K562 (cell line): ENCODE data around the gene DNAJC17. TPM values are rescaled to one million over a fixed set of nuclear protein-coding genes. Genes with fewer than 3 reads are reported as not detected.
A peak's percentile ranks its signal among the peaks of the same experiment; 100 is the strongest.

Experiments
- CREB1 ChIP-seq, 2 experiments: sonication (generic) in 1 of 2; formaldehyde crosslinking in 1 of 2; IDR thresholded peaks; 2 replicates each; pipeline versions ENCODE4 v1.6.1 to v1.8.0; 2012 to 2022; ENCODE audit warnings: inconsistent platforms in 1 of 2, mild to moderate bottlenecking in 1 of 2, missing genetic modification reagents in 1 of 2, moderate library complexity in 1 of 2
- CTBP1 ChIP-seq: fragments of 450-650 bp; IDR thresholded peaks from 2 replicates; pipeline ENCODE4 v1.6.1; 2016; ENCODE audit warnings: borderline replicate concordance
- CXXC5 ChIP-seq: fragments of 250-450 bp; sonication (Bioruptor Pico); IDR thresholded peaks from 2 replicates; pipeline ENCODE4 v1.8.0; 2022; ENCODE audit warnings: inconsistent platforms, mild to moderate bottlenecking, moderate library complexity
- EP400 ChIP-seq: fragments of 450-650 bp; IDR thresholded peaks from 2 replicates; pipeline ENCODE4 v1.6.1; 2017; ENCODE audit warnings: antibody characterized with exemption, mild to moderate bottlenecking, moderate library complexity
- ETV6 ChIP-seq, 3 experiments: fragments of 150-350 bp in 1 of 3; sonication (generic) in 1 of 3; formaldehyde crosslinking in 1 of 3; IDR thresholded peaks; 2 replicates each; pipeline versions ENCODE4 v1.6.1 to v1.8.0; 2014 to 2022; ENCODE audit warnings: borderline replicate concordance in 2 of 3, low read depth in 2 of 3, antibody characterized with exemption in 1 of 3, low read length in 1 of 3, mild to moderate bottlenecking in 1 of 3, missing genetic modification reagents in 1 of 3
- FOXM1 ChIP-seq, 2 experiments: fragments of 450-650 bp in 1 of 2; sonication (generic) in 1 of 2; formaldehyde crosslinking in 1 of 2; IDR thresholded peaks; 2 replicates each; pipeline versions ENCODE4 v1.6.1 to v1.9.0; 2017 to 2022; ENCODE audit warnings: low read depth in 2 of 2, mild to moderate bottlenecking in 2 of 2, missing genetic modification reagents in 1 of 2, moderate library complexity in 1 of 2
- GTF2E2 ChIP-seq: fragments of 200-800 bp; sonication (Bioruptor generic); IDR thresholded peaks from 2 replicates; pipeline ENCODE4 v1.6.1; 2016; ENCODE audit warnings: missing genetic modification characterization, missing compliant biosample characterization
- KDM5B ChIP-seq: fragments of 200-600 bp; sonication (generic); IDR thresholded peaks from 2 replicates; pipeline ENCODE4 v1.6.1; 2012; ENCODE audit warnings: low read depth, mild to moderate bottlenecking, moderate library complexity, low read length, control low read depth, inconsistent platforms; ENCODE audit not compliant: insufficient replicate concordance
- POLR2H ChIP-seq: IDR thresholded peaks from 2 replicates; pipeline ENCODE4 v1.6.1; 2016; ENCODE audit warnings: missing genetic modification characterization, low read depth, mild to moderate bottlenecking, control low read depth, missing compliant biosample characterization, moderate library complexity
- PTTG1 ChIP-seq: fragments of 450-650 bp; IDR thresholded peaks from 2 replicates; pipeline ENCODE4 v1.6.1; 2016; ENCODE audit warnings: low read depth, mild to moderate bottlenecking, missing genetic modification characterization, missing compliant biosample characterization
- RB1 ChIP-seq: fragments of 450-650 bp; IDR thresholded peaks from 2 replicates; pipeline ENCODE4 v1.6.1; 2017; ENCODE audit warnings: low read depth, mild to moderate bottlenecking
- SMAD1 ChIP-seq: fragments of 150-350 bp; IDR thresholded peaks from 2 replicates; pipeline ENCODE4 v1.6.1; 2014; ENCODE audit warnings: low read length, low read depth; ENCODE audit not compliant: partially characterized antibody
- SUPT5H ChIP-seq: fragments of 450-650 bp; IDR thresholded peaks from 2 replicates; pipeline ENCODE4 v1.6.1; 2016
- TAF7 ChIP-seq: fragments of 450-650 bp; IDR thresholded peaks from 2 replicates; pipeline ENCODE4 v1.6.1; 2016; ENCODE audit warnings: missing genetic modification characterization, missing compliant biosample characterization
- TBL1XR1 ChIP-seq, 2 experiments: IDR thresholded peaks; 2 replicates each; pipeline ENCODE4 v1.6.1; 2012; ENCODE audit warnings: improper control_type of control experiment in 2 of 2, low read length in 2 of 2, mild to moderate bottlenecking in 1 of 2
- polyA plus RNA-seq, 8 experiments: library from polyadenylated mRNA; depleted of rRNA in 4 of 8; stranded (reverse) in 5 of 8; unstranded in 3 of 8; fragments of >200 nt; fragmentation: Nextera tagmentation in 2 of 8; fragmentation: Illumina TruSeq in 1 of 8; extraction: Ambion mirVana in 2 of 8; extraction: Trizol in 1 of 8; gene quantifications; 2 replicates each; pipeline versions ENCODE4 v1.2.1 to v1.2.3, GENCODE V29; 2011 to 2014; ENCODE audit warnings: inconsistent platforms in 1 of 8, missing spikeins in 1 of 8
- total RNA-seq, 7 experiments: library from RNA; depleted of rRNA in 6 of 7; stranded (reverse); fragments of >200 nt in 6 of 7; fragmentation: Illumina TruSeq in 2 of 7; extraction: Trizol in 2 of 7; gene quantifications; 2 replicates each; pipeline versions ENCODE4 v1.2.1 to v1.2.3, GENCODE V29; 2011 to 2021; ENCODE audit warnings: low replicate concordance in 1 of 7
- TF ChIP-seq, protein P1 (sequence below): fragments of 450-650 bp; conservative IDR thresholded peaks from 2 replicates; pipeline ENCODE4 v1.6.1; 2016; ENCODE audit warnings: missing genetic modification characterization, low read depth, mild to moderate bottlenecking, missing compliant biosample characterization, moderate library complexity
- TF ChIP-seq, protein P2 (sequence below): fragments of 200-800 bp; sonication (Bioruptor generic); IDR thresholded peaks from 2 replicates; pipeline ENCODE4 v1.6.1; 2017; ENCODE audit warnings: missing genetic modification characterization, missing compliant biosample characterization
- TF ChIP-seq, protein P3 (sequence below): fragments of 200-400 bp; formaldehyde crosslinking; IDR thresholded peaks from 2 replicates; pipeline ENCODE4 v1.6.1; 2017; ENCODE audit warnings: mild to moderate bottlenecking, low read depth, low read length, moderate library complexity
- TF ChIP-seq, protein P4 (sequence below), 2 experiments: fragments of 450-650 bp; IDR thresholded peaks; 2 replicates each; pipeline ENCODE4 v1.6.1; 2016

DNAJC17 gene
- total and polyA plus RNA-seq, 9 of the 15 experiments (the other 6 are each of a cell fraction or from before 2014, with no cell fraction given) = 2.4 to 79.4 (median 44.2) TPM

DNA sequence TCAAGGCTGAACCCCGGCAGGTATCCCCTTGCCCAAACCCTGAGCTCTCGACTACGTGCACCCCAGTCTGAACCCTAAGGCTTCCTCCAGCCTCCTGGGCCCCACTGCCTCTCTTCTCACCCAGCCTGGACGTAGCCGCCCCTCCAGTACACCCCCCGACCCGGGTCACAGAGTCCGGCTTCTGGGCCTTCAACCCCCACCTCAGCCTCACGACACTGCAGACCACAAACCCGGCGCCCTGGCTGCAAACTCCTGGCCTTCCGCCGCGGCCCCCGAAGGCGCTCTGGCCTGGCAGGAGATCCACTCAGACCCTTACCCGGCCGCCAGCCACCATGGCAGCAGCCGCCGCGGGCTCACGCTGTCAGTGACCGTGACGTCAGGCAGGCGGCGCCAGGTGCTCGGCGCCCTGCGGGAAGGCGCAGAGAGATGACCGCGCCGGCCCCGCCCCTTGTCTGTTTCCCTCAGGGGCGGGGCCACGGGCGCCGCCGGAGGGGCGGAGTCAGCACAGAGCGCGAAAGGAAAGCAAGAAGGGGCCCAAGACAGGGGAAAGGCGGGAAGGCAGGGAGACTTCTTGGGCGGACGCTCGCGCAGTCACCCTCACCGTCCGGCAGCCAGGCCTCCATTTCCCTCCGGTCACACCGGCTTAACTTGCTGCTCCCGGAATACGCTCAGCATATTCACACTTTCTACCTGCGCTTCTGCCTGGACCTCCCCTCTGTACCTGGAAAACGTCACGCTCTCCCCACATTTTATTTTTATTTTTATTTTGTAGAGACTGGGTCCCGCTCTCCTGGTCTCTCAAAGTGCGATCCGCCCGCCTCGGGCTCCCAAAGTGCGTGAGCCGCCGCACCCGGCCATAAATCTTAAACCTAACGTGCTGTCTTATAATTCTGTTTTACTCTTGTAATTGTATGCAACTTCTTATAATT lies 52.1 kb downstream of the DNAJC17 start, which contains the start of gene RMDN3 (continued):
- TF ChIP-seq, protein P1, sequence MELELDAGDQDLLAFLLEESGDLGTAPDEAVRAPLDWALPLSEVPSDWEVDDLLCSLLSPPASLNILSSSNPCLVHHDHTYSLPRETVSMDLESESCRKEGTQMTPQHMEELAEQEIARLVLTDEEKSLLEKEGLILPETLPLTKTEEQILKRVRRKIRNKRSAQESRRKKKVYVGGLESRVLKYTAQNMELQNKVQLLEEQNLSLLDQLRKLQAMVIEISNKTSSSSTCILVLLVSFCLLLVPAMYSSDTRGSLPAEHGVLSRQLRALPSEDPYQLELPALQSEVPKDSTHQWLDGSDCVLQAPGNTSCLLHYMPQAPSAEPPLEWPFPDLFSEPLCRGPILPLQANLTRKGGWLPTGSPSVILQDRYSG = 0 out of 2 replicates have a peak, but pooled peaks have one; percentile 18
- TF ChIP-seq POLR2H = peak; percentile 95
- no peak for TF ChIP-seq FOXM1 (IDR thresholded peaks at IDR 0.05; ENCODE audit: low read depth)
- TF ChIP-seq FOXM1 (CRISPR knock-in tag; IDR thresholded peaks at IDR 0.05; ENCODE audit: low read depth) = 0 out of 2 replicates have a peak, but pooled peaks have one; percentile 55
- TF ChIP-seq, protein P2, sequence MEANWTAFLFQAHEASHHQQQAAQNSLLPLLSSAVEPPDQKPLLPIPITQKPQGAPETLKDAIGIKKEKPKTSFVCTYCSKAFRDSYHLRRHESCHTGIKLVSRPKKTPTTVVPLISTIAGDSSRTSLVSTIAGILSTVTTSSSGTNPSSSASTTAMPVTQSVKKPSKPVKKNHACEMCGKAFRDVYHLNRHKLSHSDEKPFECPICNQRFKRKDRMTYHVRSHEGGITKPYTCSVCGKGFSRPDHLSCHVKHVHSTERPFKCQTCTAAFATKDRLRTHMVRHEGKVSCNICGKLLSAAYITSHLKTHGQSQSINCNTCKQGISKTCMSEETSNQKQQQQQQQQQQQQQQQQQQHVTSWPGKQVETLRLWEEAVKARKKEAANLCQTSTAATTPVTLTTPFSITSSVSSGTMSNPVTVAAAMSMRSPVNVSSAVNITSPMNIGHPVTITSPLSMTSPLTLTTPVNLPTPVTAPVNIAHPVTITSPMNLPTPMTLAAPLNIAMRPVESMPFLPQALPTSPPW (CRISPR knock-in tag) = peak; percentile 87
- TF ChIP-seq SMAD1 = peak; percentile 78
- peak; percentile 91 for TF ChIP-seq CXXC5 (CRISPR knock-in tag)
- peak; percentile 95 for TF ChIP-seq KDM5B
- TF ChIP-seq SUPT5H = peak; percentile 93
- peak; percentile 52; the same call in 1 of the 2 replicates for TF ChIP-seq CTBP1
- TF ChIP-seq, protein P3, sequence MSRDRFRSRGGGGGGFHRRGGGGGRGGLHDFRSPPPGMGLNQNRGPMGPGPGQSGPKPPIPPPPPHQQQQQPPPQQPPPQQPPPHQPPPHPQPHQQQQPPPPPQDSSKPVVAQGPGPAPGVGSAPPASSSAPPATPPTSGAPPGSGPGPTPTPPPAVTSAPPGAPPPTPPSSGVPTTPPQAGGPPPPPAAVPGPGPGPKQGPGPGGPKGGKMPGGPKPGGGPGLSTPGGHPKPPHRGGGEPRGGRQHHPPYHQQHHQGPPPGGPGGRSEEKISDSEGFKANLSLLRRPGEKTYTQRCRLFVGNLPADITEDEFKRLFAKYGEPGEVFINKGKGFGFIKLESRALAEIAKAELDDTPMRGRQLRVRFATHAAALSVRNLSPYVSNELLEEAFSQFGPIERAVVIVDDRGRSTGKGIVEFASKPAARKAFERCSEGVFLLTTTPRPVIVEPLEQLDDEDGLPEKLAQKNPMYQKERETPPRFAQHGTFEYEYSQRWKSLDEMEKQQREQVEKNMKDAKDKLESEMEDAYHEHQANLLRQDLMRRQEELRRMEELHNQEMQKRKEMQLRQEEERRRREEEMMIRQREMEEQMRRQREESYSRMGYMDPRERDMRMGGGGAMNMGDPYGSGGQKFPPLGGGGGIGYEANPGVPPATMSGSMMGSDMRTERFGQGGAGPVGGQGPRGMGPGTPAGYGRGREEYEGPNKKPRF = no peak
- peak; percentile 100 for TF ChIP-seq CREB1 (IDR thresholded peaks at IDR 0.05)
- TF ChIP-seq CREB1 (CRISPR knock-in tag; IDR thresholded peaks at IDR 0.05) = peak; percentile 99
- TF ChIP-seq GTF2E2 (tag) = peak; percentile 87; the same call in 1 of the 2 replicates
- peak; percentile 77 for TF ChIP-seq EP400
- TF ChIP-seq TBL1XR1 (IDR thresholded peaks at IDR 0.05; ENCODE audit: low read length in 2 of 2) = peak; percentile 29 to 93; a peak in 2 of 4 replicates
- peak; percentile 68 for TF ChIP-seq TAF7 (tag)
- TF ChIP-seq RB1 = peak; percentile 99
- TF ChIP-seq, protein P4, sequence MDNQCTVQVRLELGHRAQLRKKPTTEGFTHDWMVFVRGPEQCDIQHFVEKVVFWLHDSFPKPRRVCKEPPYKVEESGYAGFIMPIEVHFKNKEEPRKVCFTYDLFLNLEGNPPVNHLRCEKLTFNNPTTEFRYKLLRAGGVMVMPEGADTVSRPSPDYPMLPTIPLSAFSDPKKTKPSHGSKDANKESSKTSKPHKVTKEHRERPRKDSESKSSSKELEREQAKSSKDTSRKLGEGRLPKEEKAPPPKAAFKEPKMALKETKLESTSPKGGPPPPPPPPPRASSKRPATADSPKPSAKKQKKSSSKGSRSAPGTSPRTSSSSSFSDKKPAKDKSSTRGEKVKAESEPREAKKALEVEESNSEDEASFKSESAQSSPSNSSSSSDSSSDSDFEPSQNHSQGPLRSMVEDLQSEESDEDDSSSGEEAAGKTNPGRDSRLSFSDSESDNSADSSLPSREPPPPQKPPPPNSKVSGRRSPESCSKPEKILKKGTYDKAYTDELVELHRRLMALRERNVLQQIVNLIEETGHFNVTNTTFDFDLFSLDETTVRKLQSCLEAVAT (IDR thresholded peaks at IDR 0.05) = peak in 1 of 2 experiments; percentile 62; a peak in 1 of 4 replicates
- TF ChIP-seq ETV6 (IDR thresholded peaks at IDR 0.05; ENCODE audit: borderline replicate concordance in 1 of 2, low read depth in 2 of 2, low read length in 1 of 2) = no peak
- TF ChIP-seq ETV6 (CRISPR knock-in tag; IDR thresholded peaks at IDR 0.05; ENCODE audit: borderline replicate concordance) = no peak
- TF ChIP-seq PTTG1 = no peak
